Stimulated activated naive CD8-positive, alpha-beta T cell treated with anti-CD3 and anti-CD28 coated beads, Interleukin-15, Interleukin-2, amounts not matched to agents 100 ng/mL and 50 ng/mL, for 24 hours (primary cell): ENCODE data around the gene HERC2.
"Not testable (repeated sequence)": the region's sequence is repeated elsewhere in the genome, so short reads cannot be mapped to it uniquely, and the experiment has no call there.

Source experiments
- H3K27ac Mint-ChIP-seq: one replicate; pipeline ENCODE4 v1.8.0; 2021; ENCODE audit warnings: mild to moderate bottlenecking, mixed read lengths
- H3K27me3 Mint-ChIP-seq: one replicate; pipeline ENCODE4 v1.8.0; 2021; ENCODE audit warnings: mixed read lengths
- H3K36me3 Mint-ChIP-seq: one replicate; pipeline ENCODE4 v1.8.0; 2021; ENCODE audit warnings: low read depth, mixed read lengths
- H3K4me1 Mint-ChIP-seq: one replicate; pipeline ENCODE4 v1.8.0; 2021; ENCODE audit warnings: low read depth, mixed read lengths
- H3K4me3 Mint-ChIP-seq: one replicate; pipeline ENCODE4 v1.8.0; 2021; ENCODE audit warnings: mild to moderate bottlenecking, mixed read lengths
- H3K9me3 Mint-ChIP-seq: one replicate; pipeline ENCODE4 v1.8.0; 2021; ENCODE audit warnings: mixed read lengths

The HERC2 gene

GRCh38 chr15:28153492-28154119 lies 168.4 kb downstream of the HERC2 start:
- Mint-ChIP-seq H3K36me3 (peaks cover 40% of the 10 kb centered on the region), H3K9me3 (peaks cover 18% of the 10 kb centered on the region), H3K4me1 (no peaks in the 10 kb centered on the region), H3K27ac (no peak overlapping the region), H3K4me3 (no peak overlapping the region), H3K27me3 (no peaks in the 10 kb centered on the region)

- H3K4me1 Mint-ChIP-seq, H3K27ac Mint-ChIP-seq, H3K4me3 Mint-ChIP-seq, H3K27me3 Mint-ChIP-seq: not testable (repeated sequence)
- H3K36me3 Mint-ChIP-seq, result peaks cover 40% of the 10 kb centered on the region
- H3K9me3 Mint-ChIP-seq, result peaks cover 18% of the 10 kb centered on the region
Measured at GRCh38 chr15:28152538-28152923, 169.4 kb downstream of the HERC2 start.

- peaks cover 40% of the 10 kb centered on the region for H3K36me3 Mint-ChIP-seq
- H3K4me3 Mint-ChIP-seq, H3K27me3 Mint-ChIP-seq, H3K27ac Mint-ChIP-seq, H3K4me1 Mint-ChIP-seq: not testable (repeated sequence)
- peaks cover 18% of the 10 kb centered on the region for H3K9me3 Mint-ChIP-seq
Measured at GRCh38 chr15:28151864-28152537, 170.0 kb downstream of the HERC2 start.

- no peak overlapping the region for H3K4me3 Mint-ChIP-seq
- no peak overlapping the region for H3K27ac Mint-ChIP-seq
- H3K27me3 Mint-ChIP-seq, result no peaks in the 10 kb centered on the region
Measured at GRCh38 chr15:28147801-28148200, 174.2 kb downstream of the HERC2 start.

GRCh38 chr15:28145419-28145818 lies 176.6 kb downstream of the HERC2 start:
- Mint-ChIP-seq H3K36me3 (peaks cover 54% of the 10 kb centered on the region), H3K9me3 (peaks cover 11% of the 10 kb centered on the region)
- H3K27ac Mint-ChIP-seq, H3K4me3 Mint-ChIP-seq, H3K4me1 Mint-ChIP-seq, H3K27me3 Mint-ChIP-seq: not testable (repeated sequence)

More at GRCh38 chr15:28147801-28148200, 174.2 kb downstream of the HERC2 start:
- Mint-ChIP-seq H3K36me3 (peaks cover 64% of the 10 kb centered on the region), H3K9me3 (peaks cover 18% of the 10 kb centered on the region), H3K4me1 (no peaks in the 10 kb centered on the region)

GRCh38 chr15:28140062-28140461 lies 181.9 kb downstream of the HERC2 start:
- Mint-ChIP-seq H3K36me3 (peaks cover 53% of the 10 kb centered on the region), H3K9me3 (no peaks in the 10 kb centered on the region), H3K4me3 (no peak overlapping the region), H3K27me3 (no peaks in the 10 kb centered on the region), H3K4me1 (peaks cover 21% of the 10 kb centered on the region), H3K27ac (no peak overlapping the region)

GRCh38 chr15:28137408-28138039 lies 184.5 kb downstream of the HERC2 start:
- Mint-ChIP-seq H3K36me3 (peaks cover 55% of the 10 kb centered on the region), H3K4me1 (peaks cover 21% of the 10 kb centered on the region)
- H3K9me3 Mint-ChIP-seq, H3K27ac Mint-ChIP-seq, H3K27me3 Mint-ChIP-seq, H3K4me3 Mint-ChIP-seq: not testable (repeated sequence)

- H3K27me3 Mint-ChIP-seq, H3K9me3 Mint-ChIP-seq, H3K27ac Mint-ChIP-seq, H3K4me3 Mint-ChIP-seq: not testable (repeated sequence)
- Mint-ChIP-seq H3K4me1 (peaks cover 21% of the 10 kb centered on the region), H3K36me3 (peaks cover 47% of the 10 kb centered on the region)
Measured at GRCh38 chr15:28136236-28136904, 185.6 kb downstream of the HERC2 start.

GRCh38 chr15:28133281-28133680 lies 188.7 kb downstream of the HERC2 start:
- Mint-ChIP-seq H3K27me3 (no peaks in the 10 kb centered on the region), H3K27ac (no peak overlapping the region), H3K4me3 (no peak overlapping the region), H3K9me3 (no peaks in the 10 kb centered on the region), H3K36me3 (peaks cover 44% of the 10 kb centered on the region), H3K4me1 (peaks cover 21% of the 10 kb centered on the region)

GRCh38 chr15:28132524-28133275 lies 189.3 kb downstream of the HERC2 start:
- H3K4me3 Mint-ChIP-seq, result no peak overlapping the region
- H3K36me3 Mint-ChIP-seq, result peaks cover 44% of the 10 kb centered on the region
- H3K27ac Mint-ChIP-seq, result no peak overlapping the region
- H3K9me3 Mint-ChIP-seq, result no peaks in the 10 kb centered on the region
- peaks cover 20% of the 10 kb centered on the region for H3K4me1 Mint-ChIP-seq
- no peaks in the 10 kb centered on the region for H3K27me3 Mint-ChIP-seq

- Mint-ChIP-seq H3K36me3 (peaks cover 41% of the 10 kb centered on the region), H3K9me3 (no peaks in the 10 kb centered on the region), H3K27me3 (no peaks in the 10 kb centered on the region), H3K4me1 (peaks cover 13% of the 10 kb centered on the region), H3K27ac (no peak overlapping the region), H3K4me3 (no peak overlapping the region)
Measured at GRCh38 chr15:28131946-28132345, 190.0 kb downstream of the HERC2 start.

- Mint-ChIP-seq H3K27ac (no peak overlapping the region), H3K9me3 (no peaks in the 10 kb centered on the region), H3K4me1 (peaks cover 7% of the 10 kb centered on the region), H3K4me3 (no peak overlapping the region), H3K27me3 (no peaks in the 10 kb centered on the region), H3K36me3 (peaks cover 41% of the 10 kb centered on the region)
Measured at GRCh38 chr15:28131400-28131799, 190.6 kb downstream of the HERC2 start.

- Mint-ChIP-seq H3K36me3 (peaks cover 38% of the 10 kb centered on the region), H3K9me3 (no peaks in the 10 kb centered on the region), H3K4me1 (no peaks in the 10 kb centered on the region), H3K27me3 (no peaks in the 10 kb centered on the region), H3K4me3 (no peak overlapping the region), H3K27ac (no peak overlapping the region)
Measured at GRCh38 chr15:28130651-28131050, 191.3 kb downstream of the HERC2 start.

- Mint-ChIP-seq H3K27me3 (no peaks in the 10 kb centered on the region), H3K9me3 (no peaks in the 10 kb centered on the region), H3K27ac (no peak overlapping the region), H3K36me3 (peaks cover 33% of the 10 kb centered on the region), H3K4me3 (no peak overlapping the region), H3K4me1 (no peaks in the 10 kb centered on the region)
Measured at GRCh38 chr15:28129231-28129848, 192.6 kb downstream of the HERC2 start.
